GM12878 (cell line): Measurements from ENCODE around the gene KLHDC9. TPM values are rescaled to one million over a fixed set of nuclear protein-coding genes. Genes with fewer than 3 reads are reported as not detected.

Experiments used
- EGR1 ChIP-seq, 2 experiments: IDR thresholded peaks; 1 replicate in 1 of 2; 2 replicates in 1 of 2; pipeline ENCODE4 v1.6.1; 2011 to 2012; ENCODE audit warnings: low read depth in 2 of 2, low read length in 2 of 2, borderline replicate concordance in 1 of 2, mild to moderate bottlenecking in 1 of 2, moderate library complexity in 1 of 2
- GABPA ChIP-seq: IDR thresholded peaks from 2 replicates; pipeline ENCODE4 v1.6.1; 2014; ENCODE audit warnings: antibody characterized with exemption, low read depth, mild to moderate bottlenecking, inconsistent platforms
- IKZF2 ChIP-seq, 2 experiments: fragments of 450-650 bp; IDR thresholded peaks; 2 replicates each; pipeline ENCODE4 v1.6.1; 2017; ENCODE audit warnings: mild to moderate bottlenecking in 2 of 2, moderate library complexity in 2 of 2
- JUNB ChIP-seq: IDR thresholded peaks from 2 replicates; pipeline ENCODE4 v1.6.1; 2016; ENCODE audit warnings: antibody characterized with exemption, mild to moderate bottlenecking
- KAT2A ChIP-seq: conservative IDR thresholded peaks from 2 replicates; pipeline ENCODE4 v1.6.1; 2011; ENCODE audit warnings: low read depth, low read length; ENCODE audit not compliant: control insufficient read depth
- MLLT1 ChIP-seq: fragments of 450-650 bp; IDR thresholded peaks from 2 replicates; pipeline ENCODE4 v1.6.1; 2016; ENCODE audit warnings: mild to moderate bottlenecking
- MTA3 ChIP-seq: IDR thresholded peaks from 2 replicates; pipeline ENCODE4 v1.6.1; 2012; ENCODE audit warnings: low read length, inconsistent platforms, borderline replicate concordance
- MXI1 ChIP-seq: fragments of 150-350 bp; IDR thresholded peaks from 2 replicates; pipeline ENCODE4 v1.6.1; 2011; ENCODE audit warnings: low read depth, mild to moderate bottlenecking, inconsistent platforms, low read length, improper control_type of control experiment
- MYC ChIP-seq: IDR thresholded peaks from 2 replicates; pipeline ENCODE4 v1.6.1; 2011; ENCODE audit warnings: mild to moderate bottlenecking, low read length, moderate library complexity, inconsistent platforms; ENCODE audit not compliant: insufficient read depth, insufficient replicate concordance, insufficient read length, severe bottlenecking
- NBN ChIP-seq: fragments of 450-650 bp; IDR thresholded peaks from 2 replicates; pipeline ENCODE4 v1.6.1; 2016
- NFXL1 ChIP-seq: fragments of 450-650 bp; IDR thresholded peaks from 2 replicates; pipeline ENCODE4 v1.6.1; 2017; ENCODE audit warnings: antibody characterized with exemption, mild to moderate bottlenecking, borderline replicate concordance
- NRF1 ChIP-seq: conservative IDR thresholded peaks from 2 replicates; pipeline ENCODE4 v1.6.1; 2011; ENCODE audit warnings: mild to moderate bottlenecking, low read depth, low read length, improper control_type of control experiment
- PAX8 ChIP-seq: fragments of 450-650 bp; IDR thresholded peaks from 2 replicates; pipeline ENCODE4 v1.6.1; 2017; ENCODE audit warnings: mild to moderate bottlenecking, moderate library complexity
- PBX3 ChIP-seq: IDR thresholded peaks from 2 replicates; pipeline ENCODE4 v1.6.1; 2011; ENCODE audit warnings: mild to moderate bottlenecking, low read depth, low read length, moderate library complexity; ENCODE audit not compliant: insufficient replicate concordance
- RBBP5 ChIP-seq: fragments of 200-600 bp; sonication (generic); conservative IDR thresholded peaks from 2 replicates; pipeline ENCODE4 v1.6.1; 2016
- RCOR1 ChIP-seq: conservative IDR thresholded peaks from 2 replicates; pipeline ENCODE4 v1.6.1; 2012; ENCODE audit warnings: low read depth, low read length, improper control_type of control experiment
- SKIL ChIP-seq: fragments of 450-650 bp; IDR thresholded peaks from 2 replicates; pipeline ENCODE4 v1.6.1; 2017; ENCODE audit warnings: mild to moderate bottlenecking, low read depth, inconsistent platforms; ENCODE audit not compliant: poor library complexity, severe bottlenecking
- SMAD5 ChIP-seq: IDR thresholded peaks from 2 replicates; pipeline ENCODE4 v1.6.1; 2016; ENCODE audit warnings: antibody characterized with exemption, low read depth
- SP1 ChIP-seq: IDR thresholded peaks from one replicate; pipeline ENCODE4 v1.6.1; 2011; ENCODE audit warnings: low read depth, low read length
- TCF3 ChIP-seq: IDR thresholded peaks from 2 replicates; pipeline ENCODE4 v1.6.1; 2012; ENCODE audit warnings: low read depth, mild to moderate bottlenecking, low read length, borderline replicate concordance; ENCODE audit not compliant: insufficient read depth
- USF2 ChIP-seq: IDR thresholded peaks from 2 replicates; pipeline ENCODE4 v1.6.1; 2011; ENCODE audit warnings: low read depth, low read length, improper control_type of control experiment, borderline replicate concordance
- ZBED1 ChIP-seq: IDR thresholded peaks from 2 replicates; pipeline ENCODE4 v1.6.1; 2016; ENCODE audit warnings: borderline replicate concordance
- ZNF622 ChIP-seq: fragments of 450-650 bp; IDR thresholded peaks from 2 replicates; pipeline ENCODE4 v1.6.1; 2017; ENCODE audit warnings: mild to moderate bottlenecking, inconsistent platforms
- polyA plus RNA-seq, 11 experiments: library from polyadenylated mRNA; depleted of rRNA in 4 of 11; unstranded in 6 of 11; stranded (reverse) in 5 of 11; fragments of >200 nt; fragmentation: Nextera tagmentation in 4 of 11; fragmentation: Illumina TruSeq in 1 of 11; extraction: Ambion mirVana in 4 of 11; extraction: Trizol in 1 of 11; gene quantifications; 1 replicate in 1 of 11; 2 replicates in 10 of 11; pipeline versions ENCODE4 v1.2.1 to v1.2.3, GENCODE V29; 2011 to 2016; ENCODE audit warnings: inconsistent platforms in 2 of 11, missing spikeins in 2 of 11, low read depth in 1 of 11
- total RNA-seq, 4 experiments: library from RNA; depleted of rRNA in 3 of 4; stranded (reverse); fragments of >200 nt in 3 of 4; fragmentation: Illumina TruSeq in 1 of 4; extraction: Trizol in 1 of 4; gene quantifications; 2 replicates each; pipeline versions ENCODE4 v1.2.1 to v1.2.3, GENCODE V29; 2013 to 2021

The KLHDC9 gene
- total and polyA plus RNA-seq, 10 of the 15 experiments (the other 5 are each of a cell fraction or from before 2014, with no cell fraction given), result 0.66 to 4.9 (median 2.6) TPM

- no peak for TF ChIP-seq MTA3
- no peak for TF ChIP-seq PBX3
- TF ChIP-seq RBBP5, result no peak
- no peak for TF ChIP-seq MYC
- no peak for TF ChIP-seq EGR1 (IDR thresholded peaks at IDR 0.05; ENCODE audit: borderline replicate concordance in 1 of 2, low read depth in 2 of 2, low read length in 2 of 2)
- TF ChIP-seq MLLT1, result peak; percentile 73
- no peak for TF ChIP-seq SP1
- 0 out of 2 replicates have a peak, but pooled peaks have one; percentile 2 for TF ChIP-seq TCF3
- no peak for TF ChIP-seq PAX8
- TF ChIP-seq MXI1, result 0 out of 2 replicates have a peak, but pooled peaks have one; percentile 25
- no peak for TF ChIP-seq JUNB
- TF ChIP-seq ZBED1, result no peak
- no peak for TF ChIP-seq SKIL
- no peak for TF ChIP-seq USF2
- no peak for TF ChIP-seq NFXL1
- no peak for TF ChIP-seq RCOR1
- TF ChIP-seq ZNF622, result no peak
- TF ChIP-seq SMAD5, result no peak
- peak; percentile 89 for TF ChIP-seq NBN
- TF ChIP-seq KAT2A, result no peak
- no peak for TF ChIP-seq GABPA
- TF ChIP-seq IKZF2 (IDR thresholded peaks at IDR 0.05), result peak; percentile 53 to 61; a peak in 3 of 4 replicates
- no peak for TF ChIP-seq NRF1
Measured at GRCh38 chr1:161131523-161132409, 33.6 kb downstream of the KLHDC9 start (continued).
